ENCODE data around the gene SLC25A23.
"Not testable (repeated sequence)": the region's sequence is repeated elsewhere in the genome, so short reads cannot be mapped to it uniquely, and the experiment has no call there.

The SLC25A23 gene

DNA sequence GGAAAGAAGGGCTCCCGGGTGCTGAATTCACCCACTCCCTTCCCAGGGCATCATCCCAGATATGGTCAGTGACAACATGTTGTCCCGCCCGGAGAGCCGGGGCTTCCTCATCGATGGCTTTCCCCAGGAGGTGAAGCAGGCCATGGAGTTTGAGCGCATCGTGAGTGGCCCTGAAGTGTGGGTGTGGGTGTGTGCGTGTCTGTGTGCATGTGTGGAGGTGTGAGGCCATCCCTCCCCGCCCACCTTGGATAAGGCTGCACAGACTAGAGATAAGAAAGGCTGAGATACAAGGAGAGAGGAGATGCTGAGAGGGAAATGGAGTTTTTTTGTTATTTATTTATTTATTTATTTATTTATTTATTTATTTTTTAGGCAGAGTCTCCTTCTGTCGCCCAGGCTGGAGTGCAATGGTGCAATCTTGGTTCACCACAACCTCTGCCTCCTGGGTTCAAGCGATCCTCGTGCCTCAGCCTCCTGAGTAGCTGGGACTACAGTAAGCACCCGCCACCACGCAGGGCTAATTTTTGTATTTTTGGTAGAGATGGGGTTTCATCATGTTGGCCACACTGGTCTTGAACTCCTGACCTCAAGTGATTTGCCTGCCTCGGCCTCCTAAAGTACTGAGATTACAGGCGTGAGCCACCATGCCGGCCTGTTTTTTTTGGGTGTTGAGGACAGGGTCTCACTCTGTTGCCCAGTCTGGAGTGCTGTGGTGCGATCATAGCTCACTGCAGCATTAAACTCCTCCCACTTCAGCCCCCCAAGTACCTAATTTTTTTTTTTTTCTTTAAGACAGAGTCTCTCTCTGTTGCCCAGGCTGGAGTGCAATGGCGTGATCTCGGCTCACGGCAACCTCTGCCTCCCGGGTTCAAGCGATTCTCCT lies 59.3 kb downstream of the SLC25A23 start:
- not testable (repeated sequence) for DNase-seq

DNA sequence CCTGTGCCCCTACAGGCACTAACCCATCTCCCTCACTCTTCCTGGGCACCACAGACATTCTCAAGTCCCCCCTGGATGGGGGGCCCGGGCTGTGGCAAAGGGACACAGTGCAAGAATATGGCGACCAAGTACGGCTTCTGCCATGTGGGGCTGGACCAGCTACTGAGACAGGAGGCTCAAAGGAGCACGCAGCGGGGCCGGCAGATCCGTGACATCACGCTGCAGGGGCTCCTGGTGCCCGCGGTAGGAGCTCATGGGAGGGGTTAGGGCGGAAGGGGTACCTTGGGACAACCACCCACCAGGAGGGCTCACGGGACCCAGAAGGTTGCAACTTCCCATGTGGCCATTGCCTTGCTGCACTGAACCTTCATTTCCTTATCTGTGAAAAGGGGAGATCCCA lies 63.3 kb downstream of the SLC25A23 start:
- no peak for DNase-seq

DNA sequence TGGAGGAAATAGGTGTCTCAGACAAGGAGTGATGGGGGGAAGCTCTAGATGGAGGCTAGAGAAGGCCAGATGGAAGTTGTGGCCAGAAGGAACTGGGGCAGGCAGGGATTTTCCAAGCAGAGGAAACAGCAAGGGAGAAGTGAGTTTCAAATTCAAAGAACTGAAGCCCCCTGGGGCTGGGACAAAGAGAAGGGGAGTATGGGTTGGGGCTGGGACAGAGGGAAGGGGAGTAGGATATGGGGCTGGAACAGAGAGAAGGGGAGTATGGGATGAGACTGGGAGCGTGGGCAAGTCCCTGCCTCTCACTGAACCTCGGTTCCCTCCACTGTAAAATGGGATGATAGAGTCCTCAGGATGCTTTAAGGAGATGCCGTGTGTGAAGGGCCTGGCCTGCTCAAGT lies 64.8 kb downstream of the SLC25A23 start:
- DNase-seq, result no peak

DNA sequence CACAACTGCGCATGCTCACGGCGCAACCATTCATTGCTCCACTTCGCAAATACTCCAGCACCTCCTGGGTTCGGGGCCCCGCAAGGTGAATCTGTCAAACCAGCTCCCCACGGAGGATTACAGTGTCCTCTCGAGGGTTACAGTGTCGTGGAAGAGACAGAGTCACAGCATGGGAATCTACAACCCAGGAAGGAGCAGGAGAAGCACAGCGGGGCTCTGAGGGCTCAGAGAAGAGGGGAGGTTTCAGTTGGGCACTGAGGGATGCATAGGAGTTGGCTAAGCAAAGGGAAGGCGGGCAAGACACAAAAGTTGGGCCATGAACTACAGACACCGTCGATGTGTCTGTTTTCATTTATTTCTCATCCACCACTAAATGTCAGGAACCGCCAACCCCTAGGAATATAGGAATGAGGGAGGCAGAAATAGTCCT lies 65.6 kb downstream of the SLC25A23 start:
- DNase-seq, result no peak

DNA sequence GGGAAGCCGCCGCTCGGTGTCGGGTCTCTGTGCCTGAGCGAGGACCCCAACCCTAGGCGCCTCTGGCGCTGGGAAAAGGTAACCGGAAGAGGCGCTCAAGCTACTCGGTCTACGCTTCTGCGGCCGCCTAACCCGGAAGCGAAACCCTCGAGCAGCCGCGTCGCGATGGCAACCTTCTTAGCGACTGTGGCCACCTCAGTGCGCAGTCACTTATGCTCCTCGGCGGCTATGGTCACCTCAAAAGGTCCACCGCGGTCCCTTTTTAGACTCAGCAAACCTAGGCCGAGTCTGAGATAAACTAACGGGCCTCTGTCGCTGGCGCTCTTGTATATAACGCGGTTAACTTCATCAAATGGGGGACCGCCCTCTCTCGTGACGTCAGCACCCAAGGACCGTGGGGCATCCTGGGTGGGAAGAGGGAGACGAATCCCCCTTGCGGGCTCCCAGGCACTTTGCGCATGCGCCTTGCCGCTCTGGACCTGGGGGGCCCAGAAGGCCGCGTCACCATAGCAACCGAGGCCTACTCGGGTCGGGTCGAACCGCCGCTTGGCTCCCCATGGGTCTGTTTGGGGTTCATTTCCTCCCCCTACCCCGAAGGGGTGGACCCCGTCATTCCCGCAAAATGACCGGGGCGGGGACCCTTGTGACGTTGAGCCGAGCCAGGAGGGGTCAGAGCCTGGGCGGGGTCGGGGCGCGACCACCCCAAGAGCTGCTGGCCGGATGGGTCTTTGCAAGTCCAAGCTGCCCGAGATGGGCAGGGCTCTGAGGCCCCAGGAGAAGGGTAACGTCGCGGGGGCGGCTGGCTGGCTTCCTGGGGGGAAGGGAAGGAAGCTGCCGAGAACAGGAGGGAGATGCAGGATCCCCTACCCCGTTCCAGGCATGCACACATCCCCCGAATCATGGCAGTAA lies 66.3 kb downstream of the SLC25A23 start, which contains the start of gene GTF2F1:
Gene GTF2F1 (minus strand): TSS at position 91 of the 909 bp plus-strand sequence. CDS start 169 bp downstream, outside the sequence.
- DNase-seq, result peak; percentile 90 to 92

DNA sequence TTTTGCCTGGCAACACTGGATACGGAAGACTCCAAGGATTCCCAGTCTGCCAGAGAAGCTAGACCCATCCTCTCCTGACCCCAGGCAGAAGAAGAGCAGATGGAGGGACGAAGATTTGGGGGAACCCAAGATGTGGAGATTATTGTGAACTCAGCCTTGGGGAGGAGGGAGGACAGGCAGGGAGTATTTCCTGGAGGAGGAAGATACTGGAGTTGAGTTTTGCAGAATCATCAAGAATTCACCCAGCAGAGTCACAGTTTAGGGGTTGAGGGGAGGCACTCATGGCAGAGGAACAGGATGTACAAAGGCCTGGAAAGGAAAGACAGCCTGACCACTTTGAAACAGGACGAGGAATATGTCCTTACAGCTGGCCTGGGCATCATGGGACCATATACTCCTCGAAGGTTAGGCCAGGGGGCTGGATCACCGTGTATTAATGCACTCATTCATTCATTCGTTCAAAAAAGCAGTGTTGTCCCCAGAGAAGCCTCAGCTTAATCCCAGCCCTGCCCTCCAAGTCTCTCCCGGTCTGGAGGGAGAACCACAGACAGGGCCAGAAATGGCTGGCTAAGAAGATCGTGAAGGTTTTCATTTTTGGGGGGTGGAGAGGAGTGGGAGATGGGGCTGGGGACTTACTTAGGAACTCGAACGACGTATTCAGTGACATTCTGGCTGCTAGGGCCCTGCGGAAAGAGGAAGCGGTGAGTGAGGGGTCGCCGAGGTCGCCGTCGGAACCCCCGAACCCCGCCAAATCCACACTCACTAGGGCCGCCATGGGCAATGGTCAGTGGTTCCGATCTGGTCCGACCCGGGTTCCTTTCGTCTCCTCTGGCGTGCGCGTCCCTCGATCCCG lies 67.1 kb downstream of the SLC25A23 start:
- DNase-seq, result no peak
